Upper lobe of left lung (tissue), 4 donors: ENCODE measurements around the gene TTYH3.

Experiments
- CTCF ChIP-seq, 6 experiments: fragments of 450-650 bp in 4 of 6; fragments of 200-600 bp in 2 of 6; sonication (generic) in 2 of 6; IDR thresholded peaks; one replicate each; pipeline ENCODE4 v1.5.1; 2016 to 2019; ENCODE audit warnings: antibody characterized with exemption in 6 of 6
- POLR2A ChIP-seq, 4 donors: fragments of 450-650 bp; IDR thresholded peaks; one replicate each; pipeline ENCODE4 v1.5.1; 2016 to 2017; ENCODE audit warnings: antibody characterized with exemption in 4 of 4, mild to moderate bottlenecking in 2 of 4
- POLR2AphosphoS5 ChIP-seq, 2 donors: sonication (generic); formaldehyde crosslinking; IDR thresholded peaks; one replicate each; pipeline ENCODE4 v1.5.1; 2017; ENCODE audit warnings: antibody characterized with exemption in 2 of 2

GRCh38 chr7:2613931-2614600 is 17.7 kb upstream of the TTYH3 start:
- no peak for TF ChIP-seq POLR2A (IDR thresholded peaks at IDR 0.05)
- TF ChIP-seq CTCF (IDR thresholded peaks at IDR 0.05): no peak
- no peak for TF ChIP-seq POLR2AphosphoS5 (IDR thresholded peaks at IDR 0.05)
